SW 1271 (cell line): ENCODE data around the gene MPC2.
"Not testable (repeated sequence)": the region's sequence is repeated elsewhere in the genome, so short reads cannot be mapped to it uniquely, and the experiment has no call there.

ENCODE experiments used
- DNase-seq, 2 experiments: peaks; one replicate each; lab custom pipeline; 2025; lab: John Stamatoyannopoulos, UW

The MPC2 gene

DNA sequence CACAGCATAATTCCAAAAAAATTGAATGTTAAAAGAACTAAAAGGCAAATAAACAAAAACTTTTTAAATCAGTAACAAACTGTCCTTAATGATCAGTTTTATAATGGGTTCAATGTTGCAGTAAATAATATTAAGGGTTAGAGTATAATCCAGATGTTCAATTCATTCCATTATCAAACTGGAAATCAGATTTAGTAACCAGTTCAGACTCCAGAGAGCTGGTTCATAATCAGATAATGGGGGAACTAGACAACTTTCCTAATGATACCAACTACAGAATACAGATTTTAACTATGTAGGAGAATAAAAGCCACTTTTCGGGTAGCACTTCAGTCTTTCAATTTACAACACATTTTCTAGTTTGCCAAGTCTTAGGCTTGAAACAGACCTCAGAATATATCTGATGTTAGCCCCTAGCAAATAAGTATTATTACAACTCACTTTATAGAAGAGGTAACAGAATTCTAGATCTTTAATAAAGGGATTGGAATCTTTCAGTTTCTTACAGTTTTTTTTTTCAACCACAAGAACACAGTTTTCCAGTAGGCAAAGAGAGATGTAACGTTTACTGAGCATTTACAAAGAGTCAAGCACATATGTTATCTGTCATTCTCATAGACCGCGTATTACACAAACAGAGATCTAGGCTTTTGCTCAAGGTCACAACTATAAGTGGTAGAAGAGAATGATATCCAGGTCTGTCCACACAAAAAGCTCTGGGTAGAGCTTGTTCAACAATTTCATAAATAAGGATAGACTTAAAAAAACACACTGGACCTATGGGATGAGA is 2.3 kb downstream of the MPC2 start:
- DNase-seq: no peak

DNA sequence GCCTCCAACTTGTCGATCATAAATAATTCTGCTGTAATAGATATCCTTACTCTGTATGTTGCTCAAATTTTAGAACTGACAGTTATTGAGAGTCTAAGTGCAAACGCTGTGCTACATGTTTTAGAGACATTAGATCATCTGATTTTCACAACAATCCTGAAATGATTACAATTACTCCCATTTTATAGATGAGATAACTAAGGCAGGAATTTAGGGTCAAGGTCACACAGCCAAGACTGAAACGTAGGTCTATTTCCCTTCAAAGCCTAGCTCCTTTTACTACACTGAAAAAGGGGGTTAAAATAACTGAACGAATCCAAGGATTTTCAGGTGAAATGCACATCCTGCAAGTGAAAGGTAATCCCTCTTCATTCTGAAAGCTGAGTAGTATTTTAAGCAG is 3.1 kb downstream of the MPC2 start:
- no peak for DNase-seq

GRCh38 chr1:167929725-167930124 is 7.1 kb downstream of the MPC2 start:
- DNase-seq: no peak

DNA sequence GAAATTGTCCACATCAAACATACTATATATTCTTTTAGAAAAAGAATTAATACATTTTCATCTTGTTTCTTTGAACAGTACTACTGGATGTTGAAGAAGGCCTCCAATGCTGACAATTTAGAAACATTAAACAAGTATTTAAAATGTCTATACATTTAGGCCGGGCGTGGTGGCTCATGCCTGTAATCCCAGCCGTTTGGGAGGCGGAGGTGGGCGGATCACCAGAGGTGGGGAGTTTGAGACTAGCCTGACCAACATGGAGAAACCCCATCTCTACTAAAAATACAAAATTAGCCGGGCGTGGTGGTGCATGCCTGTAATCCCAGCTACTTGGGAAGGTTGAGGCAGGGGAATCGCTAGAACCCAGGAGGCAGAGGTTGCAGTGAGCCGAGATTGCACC is 8.0 kb downstream of the MPC2 start:
- not testable (repeated sequence) for DNase-seq

- no peak for DNase-seq
These were observed 8.4 kb downstream of the MPC2 start for GRCh38 chr1:167928457-167928852.

DNA sequence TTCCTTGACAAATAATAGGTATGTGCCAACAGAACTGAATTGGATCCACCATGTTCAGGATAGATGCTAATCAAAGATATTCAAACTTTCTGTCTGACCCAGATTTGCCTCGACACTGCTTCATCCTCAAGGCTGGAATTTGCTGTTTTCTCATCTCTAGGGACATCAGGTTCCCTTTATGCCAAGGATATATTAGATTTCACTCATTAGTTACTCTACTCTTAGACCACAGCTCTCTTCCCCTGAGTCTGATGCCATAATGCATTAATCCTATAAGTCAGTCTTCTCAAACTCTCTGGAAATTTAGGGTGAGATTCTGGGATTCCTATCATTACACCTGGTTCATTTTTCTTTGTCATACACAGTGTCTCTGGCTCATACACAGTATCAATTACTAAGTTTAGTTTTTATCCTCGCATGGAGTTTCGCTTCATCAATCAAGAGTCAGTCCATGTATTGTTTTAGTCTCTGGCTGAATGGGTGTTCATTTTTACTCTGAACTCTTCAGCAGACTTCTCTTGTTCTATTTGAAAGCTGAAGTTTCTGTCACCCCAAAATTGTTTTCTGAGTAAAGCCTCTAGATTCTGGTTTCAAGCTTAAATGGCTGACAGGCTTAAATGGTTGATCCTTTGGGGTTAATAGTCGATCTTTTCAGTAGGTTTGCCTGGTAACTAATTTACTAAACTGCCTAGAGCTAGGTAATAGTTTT is 9.7 kb downstream of the MPC2 start:
- no peak for DNase-seq

DNA sequence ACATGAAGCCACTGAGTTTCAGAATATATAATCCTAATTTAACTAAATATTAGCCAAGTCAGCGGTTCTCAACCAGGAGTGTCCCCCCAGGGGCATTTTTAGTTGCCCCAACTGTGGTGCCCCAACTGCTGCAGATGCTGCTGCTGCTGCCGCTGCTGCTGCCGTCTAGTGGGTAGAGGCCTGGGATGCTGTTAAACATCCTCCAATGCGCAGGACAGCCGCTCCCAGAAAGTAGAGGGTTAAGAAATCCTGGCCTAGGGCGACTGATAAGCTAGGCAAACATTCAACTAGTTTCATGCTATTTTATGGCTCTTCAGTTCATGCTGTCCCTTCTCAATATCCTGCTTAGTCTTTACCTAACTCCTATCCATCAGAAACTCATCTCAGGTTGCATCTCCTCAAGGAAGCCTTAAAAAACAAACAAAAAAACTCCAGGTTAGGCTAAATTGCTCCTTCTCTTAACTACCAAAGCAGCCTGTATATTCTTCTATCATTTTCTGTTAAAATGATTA is 10.3 kb downstream of the MPC2 start:
- DNase-seq: no peak

DNA sequence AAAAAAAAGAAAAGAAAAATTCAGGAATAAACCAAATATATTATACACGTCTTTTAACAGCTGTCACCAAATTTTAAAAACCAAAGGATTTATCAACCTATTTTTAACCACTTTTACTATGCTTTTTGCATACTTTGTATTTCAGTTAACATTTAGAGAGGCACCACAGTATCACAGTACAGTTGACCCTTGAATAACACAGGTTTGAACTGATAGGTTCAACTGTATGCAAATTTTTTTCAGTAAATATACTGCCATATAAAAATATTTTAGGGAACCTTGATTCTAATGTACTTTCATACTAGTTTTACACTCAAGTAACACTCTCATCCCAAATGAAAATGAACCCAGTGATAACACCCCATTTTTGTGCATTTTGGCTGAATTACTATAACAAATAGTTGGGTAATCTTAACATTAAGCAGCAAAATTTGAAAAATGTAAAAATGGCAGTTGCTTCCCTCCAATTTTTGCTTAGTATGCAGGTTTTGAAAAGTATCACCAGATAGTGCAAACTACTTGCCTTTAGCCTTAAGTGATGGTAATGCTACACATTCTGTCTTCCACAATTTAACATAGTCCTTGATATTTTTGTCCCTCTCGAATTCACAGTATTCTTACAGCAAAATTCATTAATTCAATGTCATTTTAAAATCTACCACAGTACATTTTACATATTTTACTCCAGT is 12.2 kb downstream of the MPC2 start:
- no peak for DNase-seq

- DNase-seq: no peak
These were observed 12.8 kb downstream of the MPC2 start for GRCh38 chr1:167924102-167924501.

GRCh38 chr1:167923324-167924056 is 13.4 kb downstream of the MPC2 start:
- DNase-seq: no peak

DNA sequence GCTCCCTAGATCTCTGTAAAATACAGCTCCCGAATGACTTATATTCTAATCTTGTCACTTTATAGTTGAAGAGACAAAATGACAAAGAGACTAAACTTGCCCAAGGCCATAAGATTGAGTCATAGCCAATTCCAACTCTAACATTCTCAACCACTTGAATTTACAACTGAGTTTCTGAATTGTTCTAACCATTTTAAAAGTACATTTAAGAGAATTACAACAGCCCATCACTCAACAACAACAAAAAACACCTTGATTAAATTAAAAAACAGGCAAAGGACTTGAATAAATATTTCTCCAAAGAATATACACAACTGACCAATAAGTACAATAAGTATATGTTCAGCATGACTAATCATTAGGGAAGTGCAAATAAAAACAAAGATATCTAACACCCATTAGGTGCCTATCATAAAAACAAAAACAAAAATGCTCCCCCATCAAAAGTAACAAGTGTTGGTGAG is 14.2 kb downstream of the MPC2 start:
- DNase-seq: no peak

- DNase-seq: no peak
These were observed 14.8 kb downstream of the MPC2 start for GRCh38 chr1:167922023-167922422.

DNA sequence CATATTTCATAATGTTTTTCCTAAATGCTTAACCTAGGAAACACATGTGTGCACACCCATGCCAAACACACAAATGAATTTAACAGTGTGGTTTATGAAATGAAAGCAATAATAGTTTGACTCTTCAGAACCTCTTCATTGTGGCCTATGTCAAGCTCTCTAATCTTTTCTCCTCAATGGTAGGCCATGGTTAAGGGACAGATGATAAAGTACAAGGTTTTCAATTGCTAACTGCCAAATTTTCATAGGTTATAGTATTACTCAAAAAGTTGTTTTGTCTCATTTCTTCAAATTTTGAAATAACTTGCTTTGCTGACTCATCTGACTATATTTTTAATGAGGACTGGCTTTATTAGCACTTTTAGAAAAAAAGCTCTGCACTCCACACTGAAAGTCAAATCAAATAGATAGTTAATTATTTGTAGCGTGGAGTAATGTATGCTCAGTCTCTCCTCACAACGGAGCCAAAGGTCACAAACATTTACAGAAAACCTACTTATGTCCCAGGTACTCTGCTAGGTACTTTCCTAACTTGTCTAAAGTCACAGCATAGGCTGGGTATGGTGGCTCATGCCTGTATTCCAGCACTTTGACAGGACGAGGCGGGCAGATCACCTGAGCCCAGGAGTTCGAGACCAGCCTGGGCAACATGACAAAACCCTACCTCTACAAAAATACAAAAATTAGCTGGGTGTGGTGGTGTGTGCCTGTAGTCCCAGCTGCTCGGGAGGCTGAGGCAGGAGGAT is 19.9 kb downstream of the MPC2 start:
- DNase-seq: no peak

- DNase-seq: no peak
These were observed 21.3 kb downstream of the MPC2 start for GRCh38 chr1:167915569-167915968.

DNA sequence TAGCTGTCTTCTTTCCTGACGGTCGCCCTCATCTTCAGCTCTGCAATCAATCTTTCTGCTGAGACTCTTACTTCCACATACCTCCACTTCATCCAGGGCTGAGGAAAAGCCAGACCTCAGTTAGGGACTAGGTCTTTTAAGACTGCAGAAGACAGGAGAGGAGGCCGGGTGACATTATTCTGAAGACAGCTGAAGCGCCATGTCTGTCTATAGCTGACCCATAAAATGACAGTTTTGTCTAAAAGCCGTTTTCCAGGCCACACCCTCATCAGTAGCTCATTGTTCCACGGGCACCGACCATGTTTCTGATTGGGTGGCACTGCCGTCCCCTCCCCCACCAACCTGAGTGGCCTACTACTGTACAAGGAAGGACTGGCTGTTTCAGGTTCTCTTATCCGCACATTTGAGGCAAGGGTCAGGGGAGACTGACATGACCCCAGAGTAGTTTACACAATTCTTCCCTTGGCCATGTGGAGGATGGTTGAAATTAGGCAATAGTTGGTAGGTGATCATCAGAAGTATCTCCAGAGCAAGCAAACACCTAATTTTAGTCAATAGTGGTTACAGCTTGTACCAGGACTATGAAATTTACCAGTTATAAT is 22.9 kb downstream of the MPC2 start, which contains the start of gene ADCY10:
ADCY10 (minus strand) TSS at position 240 of the 602 bp plus-strand sequence. CDS start 8,994 bp downstream, outside the sequence.
- DNase-seq: no peak

DNA sequence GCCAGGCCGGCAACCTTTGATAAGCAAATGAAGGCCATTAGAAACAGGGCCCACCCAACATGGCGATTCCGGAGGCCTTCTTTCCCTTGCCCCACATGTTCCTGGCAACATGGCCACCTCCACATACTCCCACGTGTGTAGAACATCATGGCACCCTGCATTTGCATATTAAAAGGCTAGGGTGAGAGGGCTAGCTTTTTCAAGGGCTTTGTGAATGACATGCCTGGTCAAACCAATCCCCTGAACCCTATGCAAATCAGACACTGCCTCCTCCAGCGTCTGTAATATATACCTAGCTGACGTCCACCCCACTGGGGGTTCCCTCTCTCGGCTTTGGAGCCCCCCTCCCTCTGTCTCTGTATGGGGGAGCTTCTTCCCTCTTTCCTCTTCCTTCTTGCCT is 24.6 kb downstream of the MPC2 start:
- no peak for DNase-seq

DNA sequence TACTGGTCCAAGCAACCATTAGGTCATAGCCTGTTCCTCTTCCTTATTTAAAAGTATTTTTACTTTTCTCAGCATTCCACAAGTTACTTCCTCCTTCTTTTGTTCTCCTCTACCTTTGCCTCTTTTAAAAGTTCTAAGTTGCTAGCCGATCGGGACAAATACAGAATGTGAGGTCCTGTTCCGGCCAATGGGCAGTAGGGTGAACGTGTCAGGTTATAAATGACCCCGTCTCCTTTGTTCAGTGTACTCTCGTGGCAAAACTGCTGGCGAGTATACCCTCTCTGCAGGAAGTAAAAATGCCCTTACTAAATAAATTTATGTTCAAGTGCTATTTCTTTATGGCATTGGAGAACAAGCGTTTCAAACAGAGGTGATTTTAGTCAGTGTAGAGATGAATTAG is 25.5 kb downstream of the MPC2 start:
- no peak for DNase-seq

- DNase-seq: no peak
These were observed 26.3 kb downstream of the MPC2 start for GRCh38 chr1:167910530-167910929.

GRCh38 chr1:167909691-167910180 is 27.1 kb downstream of the MPC2 start:
- DNase-seq: no peak

DNA sequence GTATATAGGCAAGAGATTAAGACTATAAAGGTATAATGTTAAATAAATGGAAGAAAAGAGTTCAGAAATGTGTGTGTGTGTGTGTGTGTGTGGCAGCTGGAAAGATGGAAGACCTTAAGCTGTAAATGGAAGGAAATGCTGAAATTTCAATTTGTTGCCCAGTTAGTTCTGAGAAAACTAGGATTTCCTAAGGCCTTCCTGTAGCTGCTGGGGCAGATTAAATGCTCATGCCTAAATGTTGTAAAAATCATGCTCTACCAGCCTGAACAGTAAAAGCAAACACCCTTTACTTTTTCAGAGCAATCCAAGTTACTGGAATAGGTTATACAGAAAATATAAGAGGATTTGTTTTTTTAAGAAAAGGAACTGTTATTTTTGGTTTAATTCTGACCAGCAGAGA is 31.2 kb downstream of the MPC2 start:
- DNase-seq: no peak

GRCh38 chr1:167905182-167905581 is 31.7 kb downstream of the MPC2 start:
- DNase-seq: no peak
